A673 (cell line): ENCODE results near the gene FLNC. TPM values are rescaled to one million over a fixed set of nuclear protein-coding genes. Genes with fewer than 3 reads are reported as not detected.

Source experiments
- BruUV-seq: library from RNA; stranded (reverse); fragments of 400-500 nt; replicated peaks from 2 replicates; lab custom pipeline; 2021; lab: Mats Ljungman, UMichigan
- CTCF ChIA-PET: fragments of 300-600 bp; sonication (Branson Sonifier 250); formaldehyde crosslinking; loops from one replicate; lab custom pipeline; 2022; ENCODE audit warnings: antibody characterized with exemption; lab: Charles Lee
- POLR2A ChIA-PET: fragments of 300-600 bp; sonication (Branson Sonifier 250); formaldehyde crosslinking; loops from one replicate; lab custom pipeline; 2022; ENCODE audit warnings: antibody characterized with exemption; ENCODE audit not compliant: low non-redundant PET; lab: Charles Lee
- DNase-seq: peaks from one replicate; pipeline ENCODE4 v3.0.0-alpha.2; 2015; ENCODE audit warnings: low spot score
- H3K27ac ChIP-seq: fragments of 200-600 bp; sonication (generic); 2 replicates; pipeline ENCODE4 v1.5.1; 2016; ENCODE audit warnings: mixed run types, low read depth, mild to moderate bottlenecking, mixed read lengths, antibody characterized with exemption, low read length; ENCODE audit not compliant: poor library complexity, severe bottlenecking
- H3K27me3 ChIP-seq: fragments of 200-600 bp; sonication (generic); replicated peaks from 2 replicates; pipeline ENCODE4 v1.6.1; 2017; ENCODE audit warnings: mixed run types, low read depth, mild to moderate bottlenecking, mixed read lengths, antibody characterized with exemption, low read length; ENCODE audit not compliant: insufficient read depth, poor library complexity
- H3K36me3 ChIP-seq: fragments of 200-600 bp; sonication (generic); 2 replicates; pipeline ENCODE4 v1.6.1; 2016; ENCODE audit warnings: mixed run types, mild to moderate bottlenecking, mixed read lengths, antibody characterized with exemption, low read length; ENCODE audit not compliant: insufficient read depth, poor library complexity, severe bottlenecking
- H3K4me1 ChIP-seq: fragments of 200-600 bp; sonication (generic); 2 replicates; pipeline ENCODE4 v1.6.1; 2017; ENCODE audit warnings: mixed run types, mild to moderate bottlenecking, mixed read lengths, antibody characterized with exemption, low read length; ENCODE audit not compliant: insufficient read depth, poor library complexity, severe bottlenecking
- H3K4me3 ChIP-seq: fragments of 200-600 bp; sonication (generic); 2 replicates; pipeline ENCODE4 v1.5.1; 2016; ENCODE audit warnings: low read depth, mixed run types, mild to moderate bottlenecking, mixed read lengths, low read length; ENCODE audit not compliant: poor library complexity, severe bottlenecking
- H3K9me3 ChIP-seq: fragments of 200-600 bp; sonication (generic); 2 replicates; pipeline ENCODE4 v1.6.1; 2016; ENCODE audit warnings: mixed run types, low read depth, mild to moderate bottlenecking, mixed read lengths, antibody characterized with exemption, low read length; ENCODE audit not compliant: poor library complexity, severe bottlenecking
- EZH2 ChIP-seq: fragments of 200-600 bp; sonication (generic); IDR thresholded peaks from 2 replicates; pipeline ENCODE4 v1.6.1; 2017; ENCODE audit warnings: borderline replicate concordance, low read depth, mild to moderate bottlenecking, mixed read lengths, antibody characterized with exemption, low read length; ENCODE audit not compliant: poor library complexity, severe bottlenecking
- intact Hi-C: fragments of 100-400 bp; cut with micrococcal nuclease; formaldehyde crosslinking; loops from one replicate; pipeline ENCODE4 v1.10.0; 2022; ENCODE audit not compliant: unreplicated experiment
- total RNA-seq: library from RNA; stranded (reverse); gene quantifications from 2 replicates; pipeline ENCODE4 v1.2.3, GENCODE V29; 2021
- TF ChIP-seq, protein P1 (sequence below): fragments of 300-800, 200-600 bp; sonication (generic); conservative IDR thresholded peaks from 2 replicates; pipeline ENCODE4 v1.5.1; 2017; ENCODE audit warnings: low read depth, mild to moderate bottlenecking, antibody characterized with exemption, low read length, moderate library complexity, mixed read lengths

FLNC gene
- total RNA-seq, 1 experiment from 2014 or later, result 6.5 TPM

DNA sequence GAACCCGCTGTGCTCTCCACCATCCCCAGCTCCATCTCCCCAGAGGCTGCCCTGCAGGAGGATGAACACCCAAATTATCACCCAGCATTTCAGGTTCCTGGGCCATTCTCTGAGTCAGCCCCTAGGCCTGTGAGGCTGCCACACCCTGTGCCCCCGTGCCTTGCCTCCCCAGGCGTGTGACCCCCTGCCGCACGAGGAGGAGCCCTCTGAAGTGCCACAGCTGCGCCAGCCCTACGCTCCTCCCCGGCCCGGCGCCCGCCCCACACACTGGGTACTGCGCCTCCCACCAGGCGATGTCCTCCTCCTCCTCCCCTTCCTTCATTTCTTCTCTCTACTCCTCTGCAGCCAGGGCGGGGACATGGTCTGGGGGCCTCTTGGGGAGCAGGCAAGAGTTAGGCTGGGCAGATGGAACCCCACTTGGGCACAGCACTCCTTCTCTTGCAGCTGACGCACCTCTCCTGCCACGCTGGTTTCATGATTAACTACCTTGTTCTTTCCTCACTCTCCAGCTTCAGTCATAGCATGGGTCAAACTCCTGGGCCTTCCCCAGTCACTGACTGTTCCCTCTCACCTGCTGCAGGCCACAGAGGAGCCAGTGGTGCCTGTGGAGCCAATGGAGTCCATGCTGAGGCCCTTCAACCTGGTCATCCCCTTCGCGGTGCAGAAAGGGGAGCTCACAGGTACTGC is 19.7 kb downstream of the FLNC start:
- no TSS peak for BruUV-seq
- H3K4me3 ChIP-seq, result no peak overlapping the region
- ChIA-PET POLR2A (no interaction called here), CTCF (no interaction called here)
- H3K36me3 ChIP-seq, result no peaks in the 10 kb centered on the region
- intact Hi-C loops, result no loop called here
- H3K27ac ChIP-seq, result no peak overlapping the region
- H3K27me3 ChIP-seq, result no peaks in the 10 kb centered on the region
- DNase-seq, result no peak
- TF ChIP-seq, protein P1, sequence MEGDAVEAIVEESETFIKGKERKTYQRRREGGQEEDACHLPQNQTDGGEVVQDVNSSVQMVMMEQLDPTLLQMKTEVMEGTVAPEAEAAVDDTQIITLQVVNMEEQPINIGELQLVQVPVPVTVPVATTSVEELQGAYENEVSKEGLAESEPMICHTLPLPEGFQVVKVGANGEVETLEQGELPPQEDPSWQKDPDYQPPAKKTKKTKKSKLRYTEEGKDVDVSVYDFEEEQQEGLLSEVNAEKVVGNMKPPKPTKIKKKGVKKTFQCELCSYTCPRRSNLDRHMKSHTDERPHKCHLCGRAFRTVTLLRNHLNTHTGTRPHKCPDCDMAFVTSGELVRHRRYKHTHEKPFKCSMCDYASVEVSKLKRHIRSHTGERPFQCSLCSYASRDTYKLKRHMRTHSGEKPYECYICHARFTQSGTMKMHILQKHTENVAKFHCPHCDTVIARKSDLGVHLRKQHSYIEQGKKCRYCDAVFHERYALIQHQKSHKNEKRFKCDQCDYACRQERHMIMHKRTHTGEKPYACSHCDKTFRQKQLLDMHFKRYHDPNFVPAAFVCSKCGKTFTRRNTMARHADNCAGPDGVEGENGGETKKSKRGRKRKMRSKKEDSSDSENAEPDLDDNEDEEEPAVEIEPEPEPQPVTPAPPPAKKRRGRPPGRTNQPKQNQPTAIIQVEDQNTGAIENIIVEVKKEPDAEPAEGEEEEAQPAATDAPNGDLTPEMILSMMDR, result no peak
- no peak for TF ChIP-seq EZH2
- H3K9me3 ChIP-seq, result no peaks in the 10 kb centered on the region
- no peaks in the 10 kb centered on the region for H3K4me1 ChIP-seq

DNA sequence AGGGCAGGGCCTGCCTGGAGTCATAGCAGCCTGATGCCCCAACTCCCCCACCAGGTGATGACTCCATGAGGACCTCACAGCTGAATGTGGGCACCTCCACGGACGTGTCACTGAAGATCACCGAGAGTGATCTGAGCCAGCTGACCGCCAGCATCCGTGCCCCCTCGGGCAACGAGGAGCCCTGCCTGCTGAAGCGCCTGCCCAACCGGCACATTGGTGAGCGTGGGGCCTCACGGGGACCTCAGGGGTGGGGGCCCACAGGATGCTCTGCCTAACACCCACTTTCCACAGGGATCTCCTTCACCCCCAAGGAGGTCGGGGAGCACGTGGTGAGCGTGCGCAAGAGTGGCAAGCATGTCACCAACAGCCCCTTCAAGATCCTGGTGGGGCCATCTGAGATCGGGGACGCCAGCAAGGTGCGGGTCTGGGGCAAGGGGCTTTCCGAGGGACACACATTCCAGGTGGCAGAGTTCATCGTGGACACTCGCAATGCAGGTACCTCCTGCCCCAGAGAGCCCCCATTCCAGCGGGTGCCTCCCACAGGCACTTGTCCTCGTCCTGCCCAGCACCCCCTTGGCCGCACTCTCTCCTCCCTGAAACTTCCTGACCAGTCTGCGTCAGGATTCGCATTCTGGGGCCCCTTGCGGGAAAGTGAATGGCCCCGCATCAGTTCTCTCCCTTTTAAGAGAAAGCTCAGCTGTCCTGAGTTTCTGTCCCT is 22.5 kb downstream of the FLNC start:
- no peaks in the 10 kb centered on the region for H3K4me1 ChIP-seq
- intact Hi-C loops, result no loop called here
- ChIA-PET POLR2A (no interaction called here), CTCF (no interaction called here)
- H3K27ac ChIP-seq, result no peak overlapping the region
- no peak for TF ChIP-seq EZH2
- TF ChIP-seq, protein P1, result no peak
- no peak overlapping the region for H3K4me3 ChIP-seq
- no peak for DNase-seq
- no peaks in the 10 kb centered on the region for H3K9me3 ChIP-seq
- no TSS peak for BruUV-seq
- H3K27me3 ChIP-seq, result no peaks in the 10 kb centered on the region
- H3K36me3 ChIP-seq, result no peaks in the 10 kb centered on the region

DNA sequence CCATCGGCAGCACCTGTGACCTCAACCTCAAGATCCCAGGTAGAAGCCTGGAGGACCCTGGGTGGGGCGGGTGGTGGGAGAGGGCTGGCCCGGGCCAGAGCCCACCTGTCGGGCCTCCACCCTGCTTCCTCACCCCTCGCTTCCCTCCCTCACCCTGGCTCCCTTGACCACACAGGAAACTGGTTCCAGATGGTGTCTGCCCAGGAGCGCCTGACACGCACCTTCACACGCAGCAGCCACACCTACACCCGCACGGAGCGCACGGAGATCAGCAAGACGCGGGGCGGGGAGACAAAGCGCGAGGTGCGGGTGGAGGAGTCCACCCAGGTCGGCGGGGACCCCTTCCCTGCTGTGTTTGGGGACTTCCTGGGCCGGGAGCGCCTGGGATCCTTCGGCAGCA is 23.6 kb downstream of the FLNC start:
- no peaks in the 10 kb centered on the region for H3K36me3 ChIP-seq
- H3K4me3 ChIP-seq, result no peak overlapping the region
- ChIA-PET POLR2A (no interaction called here), CTCF (no interaction called here)
- DNase-seq, result no peak
- TF ChIP-seq EZH2, result no peak
- TF ChIP-seq, protein P1, result no peak
- intact Hi-C loops, result no loop called here
- H3K27me3 ChIP-seq, result no peaks in the 10 kb centered on the region
- H3K9me3 ChIP-seq, result no peaks in the 10 kb centered on the region
- no TSS peak for BruUV-seq
- H3K4me1 ChIP-seq, result no peaks in the 10 kb centered on the region
- no peak overlapping the region for H3K27ac ChIP-seq
